HL-60 (cell line): Measurements from ENCODE around the gene BCL7B.

ENCODE experiments used
- CTCF ChIP-seq: IDR thresholded peaks from one replicate; pipeline ENCODE4 v1.5.1; 2011; ENCODE audit warnings: low read length, control low read depth, inconsistent platforms; ENCODE audit not compliant: insufficient read depth
- POLR2AphosphoS5 ChIP-seq: IDR thresholded peaks from 2 replicates; pipeline ENCODE4 v1.6.1; 2012; ENCODE audit warnings: low read depth

GRCh38 chr7:73512018-73512780 lies 45.3 kb downstream of the BCL7B start:
- TF ChIP-seq POLR2AphosphoS5: no peak
- no peak for TF ChIP-seq CTCF
